ENCODE results near the gene KAT7. TPM values are rescaled to one million over a fixed set of nuclear protein-coding genes. Genes with fewer than 3 reads are reported as not detected.

Gene KAT7
- 32.0 to 42.8 TPM (median 33.1 TPM) in 3 replicates for total RNA-seq
- long read RNA-seq, full-length matches to known transcripts: 23 of 29 reads
- long read RNA-seq, partial matches to known transcripts: 2 of 29 reads
- long read RNA-seq, other reads (novel, unspliced or antisense): 4 of 29 reads

DNA sequence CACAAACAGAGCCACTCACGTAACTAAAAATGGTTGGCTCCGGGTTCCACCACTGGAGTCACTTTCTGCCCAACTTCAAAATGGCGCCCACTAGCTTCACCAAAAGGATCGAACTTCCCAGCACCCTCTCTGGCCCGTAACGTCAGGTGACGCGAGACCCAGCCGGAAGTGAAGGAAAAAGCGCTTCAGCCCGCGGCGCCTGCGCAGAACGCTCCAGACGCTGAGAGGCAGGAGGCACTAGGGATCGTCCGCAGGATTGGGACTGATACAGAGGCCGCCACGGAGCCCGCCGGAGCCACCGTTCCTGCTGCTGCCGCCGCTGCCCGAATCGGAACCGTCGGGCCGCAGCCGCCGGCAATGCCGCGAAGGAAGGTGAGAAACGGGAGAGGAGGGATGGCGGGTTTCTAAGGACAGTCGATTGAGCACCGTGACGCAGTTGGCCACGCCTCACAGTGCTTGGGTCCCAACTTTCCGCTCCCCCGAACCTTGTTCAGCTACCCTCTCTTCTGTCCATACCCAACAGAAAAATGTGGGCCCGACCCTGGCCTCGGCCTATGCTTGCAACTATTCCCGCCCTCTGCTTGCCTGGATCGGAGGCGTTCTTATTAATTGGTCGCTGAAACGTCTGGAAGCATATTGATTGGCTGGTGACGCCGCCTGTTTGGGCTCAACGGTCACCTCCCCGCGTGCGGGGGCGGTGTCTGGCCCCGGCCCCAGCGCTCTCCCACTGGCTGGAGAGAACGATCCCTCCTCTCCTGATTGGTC, at the start of gene KAT7:
KAT7 (plus strand) TSS at position 204 of the 765 bp plus-strand sequence; CDS start at position 358, 154 bp downstream.
- peaks cover 40% of the 10 kb centered on the region for H3K4me1 Mint-ChIP-seq (ENCODE audit: low read depth)
- H3K9me3 Mint-ChIP-seq (ENCODE audit: low read depth): no peaks in the 10 kb centered on the region
- H3K4me3 Mint-ChIP-seq (ENCODE audit: unreplicated experiment): peak within 1 kb of the TSS; percentile 93

DNA sequence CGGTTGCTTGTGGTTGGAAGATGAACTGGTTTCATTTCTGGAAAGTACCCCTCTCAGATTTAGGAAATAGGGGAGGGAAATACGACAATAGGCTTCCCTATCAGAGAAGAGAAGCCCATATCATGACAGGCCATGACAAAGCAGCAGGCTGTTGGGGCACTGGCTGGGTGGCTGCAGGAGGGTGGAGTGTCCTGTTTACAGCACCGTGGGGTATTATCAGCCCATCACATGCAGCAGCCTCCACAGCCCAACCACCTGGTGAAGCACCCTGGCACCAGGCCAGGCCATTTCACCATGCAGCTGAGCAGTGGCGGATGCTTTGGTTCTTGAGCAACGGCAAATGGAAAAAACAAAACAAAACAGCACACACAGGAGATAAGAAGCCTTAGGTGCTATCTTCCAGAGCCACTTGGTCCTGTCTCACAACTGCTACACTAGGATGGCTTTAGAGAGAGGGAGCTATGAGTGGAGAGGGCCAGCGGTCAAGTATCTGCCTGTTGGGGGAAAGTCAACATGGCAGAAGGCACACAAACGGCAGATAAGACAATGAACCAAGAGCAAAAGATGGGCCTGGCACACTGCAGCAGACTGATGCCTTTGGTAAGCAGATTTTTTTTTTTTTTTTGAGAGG, 48.7 kb upstream of the KAT7 start:
- no peaks in the 10 kb centered on the region for H3K9me3 Mint-ChIP-seq (ENCODE audit: low read depth)
- no peak for DNase-seq (ENCODE audit: low spot score)

More for the DNA sequence above, at the start of gene KAT7:
- TF ChIP-seq, protein P1, sequence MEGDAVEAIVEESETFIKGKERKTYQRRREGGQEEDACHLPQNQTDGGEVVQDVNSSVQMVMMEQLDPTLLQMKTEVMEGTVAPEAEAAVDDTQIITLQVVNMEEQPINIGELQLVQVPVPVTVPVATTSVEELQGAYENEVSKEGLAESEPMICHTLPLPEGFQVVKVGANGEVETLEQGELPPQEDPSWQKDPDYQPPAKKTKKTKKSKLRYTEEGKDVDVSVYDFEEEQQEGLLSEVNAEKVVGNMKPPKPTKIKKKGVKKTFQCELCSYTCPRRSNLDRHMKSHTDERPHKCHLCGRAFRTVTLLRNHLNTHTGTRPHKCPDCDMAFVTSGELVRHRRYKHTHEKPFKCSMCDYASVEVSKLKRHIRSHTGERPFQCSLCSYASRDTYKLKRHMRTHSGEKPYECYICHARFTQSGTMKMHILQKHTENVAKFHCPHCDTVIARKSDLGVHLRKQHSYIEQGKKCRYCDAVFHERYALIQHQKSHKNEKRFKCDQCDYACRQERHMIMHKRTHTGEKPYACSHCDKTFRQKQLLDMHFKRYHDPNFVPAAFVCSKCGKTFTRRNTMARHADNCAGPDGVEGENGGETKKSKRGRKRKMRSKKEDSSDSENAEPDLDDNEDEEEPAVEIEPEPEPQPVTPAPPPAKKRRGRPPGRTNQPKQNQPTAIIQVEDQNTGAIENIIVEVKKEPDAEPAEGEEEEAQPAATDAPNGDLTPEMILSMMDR (IDR thresholded peaks at IDR 0.05): no peak
- Mint-ChIP-seq H3K27ac (ENCODE audit: unreplicated experiment) (peak within 1 kb of the TSS; percentile 99), H3K36me3 (ENCODE audit: low read depth) (peaks cover 12% of the 10 kb centered on the region), H3K27me3 (ENCODE audit: low read depth) (no peaks in the 10 kb centered on the region)
- peak; percentile 99 for DNase-seq (ENCODE audit: low spot score)

GRCh38 chr17:49741009-49741691, 47.3 kb upstream of the KAT7 start:
- H3K4me3 Mint-ChIP-seq (ENCODE audit: unreplicated experiment): no peak overlapping the region
- no peaks in the 10 kb centered on the region for H3K9me3 Mint-ChIP-seq (ENCODE audit: low read depth)
- DNase-seq (ENCODE audit: low spot score): no peak
- H3K4me1 Mint-ChIP-seq (ENCODE audit: low read depth): peaks cover 6% of the 10 kb centered on the region
- no peak overlapping the region for H3K27ac Mint-ChIP-seq (ENCODE audit: unreplicated experiment)
- no peaks in the 10 kb centered on the region for H3K27me3 Mint-ChIP-seq (ENCODE audit: low read depth)
- TF ChIP-seq, protein P1 (IDR thresholded peaks at IDR 0.05): no peak
- no peaks in the 10 kb centered on the region for H3K36me3 Mint-ChIP-seq (ENCODE audit: low read depth)

More for the DNA sequence above, 48.7 kb upstream of the KAT7 start:
- H3K4me1 Mint-ChIP-seq (ENCODE audit: low read depth): peaks cover 6% of the 10 kb centered on the region
- TF ChIP-seq, protein P1 (IDR thresholded peaks at IDR 0.05): no peak
- no peaks in the 10 kb centered on the region for H3K27me3 Mint-ChIP-seq (ENCODE audit: low read depth)
- no peak overlapping the region for H3K27ac Mint-ChIP-seq (ENCODE audit: unreplicated experiment)
- H3K4me3 Mint-ChIP-seq (ENCODE audit: unreplicated experiment): no peak overlapping the region
- H3K36me3 Mint-ChIP-seq (ENCODE audit: low read depth): no peaks in the 10 kb centered on the region

DNA sequence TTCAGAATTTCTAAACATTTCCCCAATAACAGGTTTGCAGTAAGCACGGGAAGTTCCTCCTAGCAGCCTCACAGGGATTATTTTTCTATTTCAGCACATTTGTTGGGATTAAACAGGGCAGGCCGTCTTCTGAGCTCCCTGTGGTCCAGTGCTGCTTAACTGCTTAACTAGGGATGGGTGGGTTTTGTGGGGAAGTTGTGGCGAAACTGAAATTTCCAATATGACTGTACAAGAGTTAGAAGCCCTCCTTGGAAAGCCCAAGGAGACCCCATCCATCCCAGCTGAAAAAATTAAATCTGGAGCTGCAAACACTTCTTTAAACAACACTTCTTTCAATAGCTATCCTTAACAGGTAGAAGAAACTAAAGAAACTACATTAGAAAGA, 46.8 kb upstream of the KAT7 start:
- H3K27ac Mint-ChIP-seq (ENCODE audit: unreplicated experiment): no peak overlapping the region
- no peaks in the 10 kb centered on the region for H3K27me3 Mint-ChIP-seq (ENCODE audit: low read depth)
- H3K4me3 Mint-ChIP-seq (ENCODE audit: unreplicated experiment): no peak overlapping the region
- DNase-seq (ENCODE audit: low spot score): no peak
- no peaks in the 10 kb centered on the region for H3K36me3 Mint-ChIP-seq (ENCODE audit: low read depth)
- H3K4me1 Mint-ChIP-seq (ENCODE audit: low read depth): peaks cover 6% of the 10 kb centered on the region
- TF ChIP-seq, protein P1 (IDR thresholded peaks at IDR 0.05): no peak
- no peaks in the 10 kb centered on the region for H3K9me3 Mint-ChIP-seq (ENCODE audit: low read depth)

DNA sequence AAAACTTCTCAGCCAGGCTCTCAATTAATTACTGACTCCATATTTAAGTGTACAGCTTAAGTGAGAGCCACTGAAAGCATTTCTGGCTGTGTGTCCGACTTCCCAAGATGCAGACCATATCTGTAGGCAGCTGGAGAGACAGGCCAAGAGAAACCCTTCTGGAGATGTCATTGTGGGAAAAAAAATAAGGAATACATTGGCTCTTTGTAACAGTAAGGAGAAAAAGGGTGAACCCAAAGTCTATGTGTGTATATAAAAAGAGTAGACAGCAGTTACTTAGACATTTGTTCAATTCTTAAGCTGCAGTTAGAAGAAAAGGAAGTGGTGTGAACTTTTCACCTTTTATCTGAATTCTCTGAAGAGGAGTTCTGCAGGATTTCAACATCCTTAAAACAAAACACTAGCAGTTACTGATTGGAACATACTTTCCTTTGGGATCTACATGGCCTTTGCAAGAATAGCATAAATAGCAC, 46.3 kb upstream of the KAT7 start:
- no peak for DNase-seq (ENCODE audit: low spot score)
- Mint-ChIP-seq H3K36me3 (ENCODE audit: low read depth) (no peaks in the 10 kb centered on the region), H3K4me1 (ENCODE audit: low read depth) (peaks cover 6% of the 10 kb centered on the region), H3K27me3 (ENCODE audit: low read depth) (no peaks in the 10 kb centered on the region), H3K27ac (ENCODE audit: unreplicated experiment) (no peak overlapping the region), H3K4me3 (ENCODE audit: unreplicated experiment) (no peak overlapping the region), H3K9me3 (ENCODE audit: low read depth) (no peaks in the 10 kb centered on the region)
- TF ChIP-seq, protein P1 (IDR thresholded peaks at IDR 0.05): no peak
